Trophoblast cell (in vitro differentiated cells and primary cell): ENCODE results near the gene MPI.
A peak's percentile ranks its signal among the peaks of the same experiment; 100 is the strongest.

Experiments used
- DNase-seq, 2 donors: peaks; one replicate each; pipeline ENCODE4 v3.0.0-alpha.2; 2016
- H2AFZ ChIP-seq: 2 replicates; pipeline ENCODE4 v1.6.1; 2013; ENCODE audit warnings: low read length, moderate library complexity, mild to moderate bottlenecking; ENCODE audit not compliant: insufficient read depth, poor library complexity
- H2AK5ac ChIP-seq: 2 replicates; pipeline ENCODE4 v1.6.1; 2013; ENCODE audit warnings: mild to moderate bottlenecking, low read length
- H2BK120ac ChIP-seq: 2 replicates; pipeline ENCODE4 v1.6.1; 2013; ENCODE audit warnings: low read length, mild to moderate bottlenecking, moderate library complexity; ENCODE audit not compliant: insufficient read depth, poor library complexity
- H2BK12ac ChIP-seq: 2 replicates; pipeline ENCODE4 v1.6.1; 2013; ENCODE audit warnings: mild to moderate bottlenecking, low read length, moderate library complexity
- H2BK5ac ChIP-seq: 2 replicates; pipeline ENCODE4 v1.6.1; 2013; ENCODE audit warnings: low read length, low read depth, moderate library complexity, mild to moderate bottlenecking; ENCODE audit not compliant: poor library complexity
- H3K14ac ChIP-seq: 2 replicates; pipeline ENCODE4 v1.6.1; 2013; ENCODE audit warnings: mild to moderate bottlenecking, low read length
- H3K18ac ChIP-seq: 2 replicates; pipeline ENCODE4 v1.6.1; 2013; ENCODE audit warnings: mild to moderate bottlenecking, low read length
- H3K23ac ChIP-seq: 2 replicates; pipeline ENCODE4 v1.6.1; 2013; ENCODE audit warnings: low read length
- H3K27ac ChIP-seq: 2 replicates; pipeline ENCODE4 v1.5.1; 2013; ENCODE audit warnings: low read depth, mild to moderate bottlenecking, inconsistent platforms, low read length, moderate library complexity
- H3K27me3 ChIP-seq: 2 replicates; pipeline ENCODE4 v1.6.1; 2013; ENCODE audit warnings: inconsistent platforms, mild to moderate bottlenecking, low read length, moderate library complexity; ENCODE audit not compliant: insufficient read depth
- H3K36me3 ChIP-seq, 2 experiments: 1 replicate in 1 of 2; 2 replicates in 1 of 2; pipeline ENCODE4 v1.6.1; 2013; ENCODE audit warnings: low read length in 2 of 2, mild to moderate bottlenecking in 2 of 2, moderate library complexity in 1 of 2; ENCODE audit not compliant: insufficient read depth in 2 of 2, control insufficient read depth in 1 of 2
- H3K4ac ChIP-seq: 2 replicates; pipeline ENCODE4 v1.6.1; 2013; ENCODE audit warnings: low read depth, mild to moderate bottlenecking, low read length, moderate library complexity
- H3K4me1 ChIP-seq, 2 experiments: 1 replicate in 1 of 2; 2 replicates in 1 of 2; pipeline ENCODE4 v1.6.1; 2013; ENCODE audit warnings: low read length in 2 of 2, mild to moderate bottlenecking in 2 of 2, moderate library complexity in 1 of 2; ENCODE audit not compliant: insufficient read depth in 2 of 2, control insufficient read depth in 1 of 2
- H3K4me2 ChIP-seq: 2 replicates; pipeline ENCODE4 v1.6.1; 2013; ENCODE audit warnings: inconsistent platforms, mild to moderate bottlenecking, low read length, moderate library complexity
- H3K4me3 ChIP-seq: 2 replicates; pipeline ENCODE4 v1.5.1; 2013; ENCODE audit warnings: mild to moderate bottlenecking, low read depth, low read length, inconsistent platforms
- H3K79me1 ChIP-seq: one replicate; pipeline ENCODE4 v1.6.1; 2013; ENCODE audit warnings: low read length
- H3K79me2 ChIP-seq: 2 replicates; pipeline ENCODE4 v1.6.1; 2013; ENCODE audit warnings: low read length, mild to moderate bottlenecking; ENCODE audit not compliant: control insufficient read depth, insufficient read depth, poor library complexity
- H3K9ac ChIP-seq: 2 replicates; pipeline ENCODE4 v1.6.1; 2013; ENCODE audit warnings: mild to moderate bottlenecking, low read length
- H3K9me3 ChIP-seq: 2 replicates; pipeline ENCODE4 v1.6.1; 2013; ENCODE audit warnings: low read depth, mild to moderate bottlenecking, control low read depth, inconsistent platforms, low read length; ENCODE audit not compliant: insufficient read depth
- H4K12ac ChIP-seq: 2 replicates; pipeline ENCODE4 v1.6.1; 2013; ENCODE audit warnings: low read depth, mild to moderate bottlenecking, low read length, moderate library complexity
- H4K8ac ChIP-seq: 2 replicates; pipeline ENCODE4 v1.6.1; 2013; ENCODE audit warnings: low read depth, mild to moderate bottlenecking, low read length, moderate library complexity
- H4K91ac ChIP-seq: one replicate; pipeline ENCODE4 v1.6.1; 2013; ENCODE audit warnings: low read depth, mild to moderate bottlenecking, low read length, moderate library complexity
- WGBS: extraction: QIAGEN DNeasy Blood & Tissue Kit; methylation state at CpG from one replicate; pipeline ENCODE4 v1.1.7; 2013; ENCODE audit warnings: missing lambda C conversion rate; ENCODE audit not compliant: insufficient read length, insufficient coverage; ENCODE audit errors: extremely low coverage; 5-methylcytosine and 5-hydroxymethylcytosine counted together

The MPI gene

GRCh38 chr15:74895830-74896229 is 6.0 kb downstream of the MPI start:
- Histone ChIP-seq H3K4ac (no peak overlapping the region), H3K4me1 (no peaks in the 10 kb centered on the region), H4K8ac (no peak overlapping the region), H3K9me3 (no peaks in the 10 kb centered on the region), H3K27ac (no peak overlapping the region), H2AFZ (no peak overlapping the region), H2BK12ac (no peak overlapping the region), H3K36me3 (peaks cover 34 to 50% of the 10 kb centered on the region in 2 experiments), H3K18ac (no peak overlapping the region), H3K79me1 (no peaks in the 10 kb centered on the region), H3K4me3 (no peak overlapping the region), H3K23ac (no peak overlapping the region), H3K4me2 (no peak overlapping the region), H4K91ac (no peak overlapping the region), H3K9ac (no peak overlapping the region), H2AK5ac (no peak overlapping the region), H3K27me3 (no peaks in the 10 kb centered on the region), H4K12ac (no peak overlapping the region), H2BK5ac (no peak overlapping the region), H3K14ac (no peak overlapping the region), H2BK120ac (no peak overlapping the region), H3K79me2 (no peaks in the 10 kb centered on the region)
- DNase-seq: no peak
- WGBS: no CpG with 5 or more reads among the region's 6 CpGs

- Histone ChIP-seq H3K36me3 (peaks cover 34 to 52% of the 10 kb centered on the region in 2 experiments), H3K27me3 (no peaks in the 10 kb centered on the region), H2AK5ac (no peak overlapping the region), H3K79me2 (no peaks in the 10 kb centered on the region), H2BK5ac (no peak overlapping the region), H2AFZ (no peak overlapping the region), H3K4me1 (peaks cover 0 to 1% of the 10 kb centered on the region in 2 experiments), H3K4me2 (no peak overlapping the region), H3K79me1 (no peaks in the 10 kb centered on the region), H3K27ac (no peak overlapping the region), H3K9me3 (no peaks in the 10 kb centered on the region), H3K14ac (no peak overlapping the region), H3K4me3 (no peak overlapping the region), H4K91ac (no peak overlapping the region), H2BK120ac (no peak overlapping the region), H3K23ac (no peak overlapping the region), H3K18ac (no peak overlapping the region), H4K12ac (no peak overlapping the region), H2BK12ac (no peak overlapping the region), H3K4ac (no peak overlapping the region), H4K8ac (no peak overlapping the region), H3K9ac (no peak overlapping the region)
- no CpG with 5 or more reads among the region's 3 CpGs for WGBS
- DNase-seq: no peak
These were observed 6.5 kb downstream of the MPI start for GRCh38 chr15:74896316-74896715.

- H3K9ac ChIP-seq: no peak overlapping the region
- DNase-seq: no peak
- H3K36me3 ChIP-seq: peaks cover 36 to 53% of the 10 kb centered on the region in 2 experiments
- peaks cover 0 to 2% of the 10 kb centered on the region in 2 experiments for H3K4me1 ChIP-seq
- no peaks in the 10 kb centered on the region for H3K79me1 ChIP-seq
- H3K79me2 ChIP-seq: no peaks in the 10 kb centered on the region
- H3K4me2 ChIP-seq: no peak overlapping the region
- H3K9me3 ChIP-seq: no peaks in the 10 kb centered on the region
- no peak overlapping the region for H2BK5ac ChIP-seq
- no peak overlapping the region for H2BK120ac ChIP-seq
- H3K4me3 ChIP-seq: peak overlapping the region; percentile 0
- no peak overlapping the region for H2AFZ ChIP-seq
- no CpG with 5 or more reads among the region's 6 CpGs for WGBS
- no peak overlapping the region for H4K8ac ChIP-seq
- H3K18ac ChIP-seq: no peak overlapping the region
- H3K23ac ChIP-seq: no peak overlapping the region
- no peak overlapping the region for H2AK5ac ChIP-seq
- H3K14ac ChIP-seq: no peak overlapping the region
- H4K91ac ChIP-seq: no peak overlapping the region
- no peak overlapping the region for H4K12ac ChIP-seq
- no peak overlapping the region for H3K4ac ChIP-seq
- no peaks in the 10 kb centered on the region for H3K27me3 ChIP-seq
- no peak overlapping the region for H2BK12ac ChIP-seq
- H3K27ac ChIP-seq: no peak overlapping the region
These were observed 7.5 kb downstream of the MPI start for GRCh38 chr15:74897300-74897701.

- Histone ChIP-seq H2AFZ (no peak overlapping the region), H3K23ac (no peak overlapping the region), H4K91ac (no peak overlapping the region), H3K14ac (no peak overlapping the region), H4K12ac (no peak overlapping the region), H2AK5ac (no peak overlapping the region), H3K4me2 (no peak overlapping the region), H3K9ac (no peak overlapping the region), H3K79me1 (peaks cover 8% of the 10 kb centered on the region), H4K8ac (peak overlapping the region; percentile 61), H3K18ac (no peak overlapping the region), H3K4me1 (peaks cover 7 to 8% of the 10 kb centered on the region in 2 experiments), H2BK12ac (peak overlapping the region; percentile 18), H3K4me3 (no peak overlapping the region), H3K27ac (no peak overlapping the region), H3K79me2 (peaks cover 6% of the 10 kb centered on the region), H2BK5ac (no peak overlapping the region), H3K36me3 (peaks cover 33 to 55% of the 10 kb centered on the region in 2 experiments), H2BK120ac (no peak overlapping the region), H3K4ac (no peak overlapping the region), H3K9me3 (no peaks in the 10 kb centered on the region), H3K27me3 (no peaks in the 10 kb centered on the region)
- peak; percentile 65 to 81 for DNase-seq
- no CpG with 5 or more reads among the region's 5 CpGs for WGBS
These were observed 11.8 kb downstream of the MPI start for GRCh38 chr15:74901612-74902063.
